BLaER1 (cell line): ENCODE data around the gene SH2D3A.
"Not testable (repeated sequence)": the region's sequence is repeated elsewhere in the genome, so short reads cannot be mapped to it uniquely, and the experiment has no call there.

Experiments
- H3K27ac ChIP-seq: shearing (Covaris generic); formaldehyde crosslinking; 2 replicates; pipeline ENCODE4 v1.8.1; 2022
- H3K27me3 ChIP-seq: shearing (Covaris generic); formaldehyde crosslinking; 2 replicates; pipeline ENCODE4 v1.8.1; 2022
- H3K36me3 ChIP-seq: shearing (Covaris generic); formaldehyde crosslinking; 2 replicates; pipeline ENCODE4 v1.8.1; 2022
- H3K4me1 ChIP-seq: shearing (Covaris generic); formaldehyde crosslinking; 2 replicates; pipeline ENCODE4 v1.8.1; 2022
- H3K4me2 ChIP-seq: shearing (Covaris generic); formaldehyde crosslinking; 2 replicates; pipeline ENCODE4 v1.8.1; 2022
- H3K4me3 ChIP-seq: shearing (Covaris generic); formaldehyde crosslinking; 2 replicates; pipeline ENCODE4 v1.8.1; 2022
- H3K9ac ChIP-seq: shearing (Covaris generic); formaldehyde crosslinking; 2 replicates; pipeline ENCODE4 v1.8.1; 2022
- H3K9me3 ChIP-seq: shearing (Covaris generic); formaldehyde crosslinking; 2 replicates; pipeline ENCODE4 v1.8.1; 2022
- H4K20me1 ChIP-seq: shearing (Covaris generic); formaldehyde crosslinking; 2 replicates; pipeline ENCODE4 v1.8.1; 2022
- Cebpa-rat ChIP-seq: shearing (Covaris generic); IDR thresholded peaks from 2 replicates; pipeline ENCODE4 v1.8.1; 2022

SH2D3A gene

DNA sequence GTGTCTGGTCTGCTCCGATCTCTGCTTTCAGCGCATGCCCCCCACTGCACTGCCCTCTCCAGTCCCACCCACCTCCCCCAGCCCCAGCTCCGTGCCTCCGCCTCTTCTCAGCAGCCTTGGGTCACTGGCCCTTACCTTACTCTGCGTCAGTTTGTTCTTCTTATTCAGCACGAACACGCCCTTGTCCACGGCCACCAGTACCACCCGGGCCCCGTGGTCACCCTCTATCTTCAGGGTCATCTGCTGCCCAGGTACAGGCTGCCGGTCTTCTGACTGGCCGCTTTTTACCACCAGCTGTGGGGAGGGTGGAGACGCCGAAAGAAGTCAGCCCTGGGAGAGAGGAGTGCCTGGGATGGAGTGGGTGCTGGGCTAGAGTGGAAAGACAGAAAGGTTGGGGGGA is 57.7 kb downstream of the SH2D3A start:
- H4K20me1 ChIP-seq = no peaks in the 10 kb centered on the region
- no peaks in the 10 kb centered on the region for H3K36me3 ChIP-seq
- H3K4me1 ChIP-seq = no peaks in the 10 kb centered on the region
- H3K27ac ChIP-seq = no peak overlapping the region
- no peak overlapping the region for H3K4me3 ChIP-seq
- H3K9me3 ChIP-seq = no peaks in the 10 kb centered on the region
- H3K4me2 ChIP-seq = no peak overlapping the region
- peaks cover 49% of the 10 kb centered on the region for H3K27me3 ChIP-seq
- H3K9ac ChIP-seq = no peak overlapping the region
- no peak for TF ChIP-seq Cebpa-rat

DNA sequence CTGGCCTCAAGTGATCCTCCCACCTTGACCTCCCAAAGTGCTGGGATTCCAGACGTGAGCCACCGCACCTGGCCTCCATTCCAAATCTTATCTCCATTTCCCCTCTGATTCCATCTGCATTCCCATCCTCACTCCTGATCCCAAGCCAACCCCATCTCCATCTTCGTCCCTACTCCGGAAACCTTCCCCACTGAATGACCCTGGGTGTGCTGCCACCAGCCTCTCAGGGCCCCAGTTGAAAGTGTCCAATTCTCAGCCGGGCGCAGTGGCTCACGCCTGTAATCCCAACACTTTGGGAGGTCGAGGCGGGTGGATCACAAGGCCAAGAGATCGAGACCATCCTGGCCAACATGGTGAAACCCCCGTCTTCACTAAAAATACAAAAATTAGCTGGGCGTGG is 58.3 kb downstream of the SH2D3A start:
- peaks cover 49% of the 10 kb centered on the region for H3K27me3 ChIP-seq
- H3K4me2 ChIP-seq, H4K20me1 ChIP-seq, H3K27ac ChIP-seq, H3K4me3 ChIP-seq, H3K36me3 ChIP-seq, H3K9me3 ChIP-seq, H3K9ac ChIP-seq, H3K4me1 ChIP-seq: not testable (repeated sequence)

DNA sequence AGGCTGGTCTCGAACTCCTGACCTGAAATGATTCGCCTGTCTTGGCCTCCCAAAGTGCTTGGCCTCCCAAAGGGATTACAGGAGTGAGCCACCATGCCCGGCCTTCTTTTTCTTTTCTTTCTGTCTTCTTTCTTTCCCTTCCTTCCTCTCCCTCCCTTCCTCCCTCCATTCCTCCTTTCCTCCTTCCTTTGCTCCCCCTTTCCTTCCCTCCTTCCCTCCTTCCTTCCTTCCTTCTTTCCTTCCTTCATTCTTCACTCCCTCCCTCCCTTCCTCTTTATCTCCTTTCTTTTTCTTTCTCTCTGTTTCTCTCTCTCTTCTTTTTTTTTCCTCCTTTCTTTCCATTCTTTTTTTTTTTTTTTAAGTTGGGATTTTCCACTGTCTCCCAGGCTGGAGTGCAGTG is 58.9 kb downstream of the SH2D3A start:
- TF ChIP-seq Cebpa-rat = no peak
- Histone ChIP-seq H3K9me3 (no peaks in the 10 kb centered on the region), H3K4me1 (no peaks in the 10 kb centered on the region), H4K20me1 (no peaks in the 10 kb centered on the region), H3K9ac (no peak overlapping the region), H3K4me3 (no peak overlapping the region), H3K27me3 (peaks cover 49% of the 10 kb centered on the region), H3K4me2 (no peak overlapping the region), H3K36me3 (no peaks in the 10 kb centered on the region), H3K27ac (no peak overlapping the region)

DNA sequence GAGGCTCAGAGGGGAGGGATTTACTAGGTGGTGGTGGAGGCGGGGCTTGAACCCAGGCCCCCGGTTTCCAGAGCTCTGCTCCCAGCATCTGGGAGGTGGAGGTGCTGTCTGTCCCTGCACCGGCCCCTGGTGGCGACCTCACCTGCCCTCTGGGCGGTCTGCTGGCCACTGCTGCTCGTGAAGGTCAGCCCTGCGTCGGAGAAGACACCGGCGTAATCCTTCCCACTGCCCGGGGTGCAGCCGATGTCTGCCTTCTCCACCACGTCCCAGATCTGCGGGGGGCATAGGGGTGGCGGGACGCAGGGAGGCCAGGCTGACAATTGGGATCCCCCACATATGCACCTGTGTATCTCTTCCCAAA is 59.6 kb downstream of the SH2D3A start:
- Histone ChIP-seq H3K36me3 (no peaks in the 10 kb centered on the region), H3K27me3 (peaks cover 49% of the 10 kb centered on the region), H3K4me3 (no peak overlapping the region), H3K4me2 (no peak overlapping the region), H4K20me1 (no peaks in the 10 kb centered on the region), H3K4me1 (no peaks in the 10 kb centered on the region), H3K27ac (no peak overlapping the region), H3K9ac (no peak overlapping the region), H3K9me3 (no peaks in the 10 kb centered on the region)
- TF ChIP-seq Cebpa-rat = no peak

DNA sequence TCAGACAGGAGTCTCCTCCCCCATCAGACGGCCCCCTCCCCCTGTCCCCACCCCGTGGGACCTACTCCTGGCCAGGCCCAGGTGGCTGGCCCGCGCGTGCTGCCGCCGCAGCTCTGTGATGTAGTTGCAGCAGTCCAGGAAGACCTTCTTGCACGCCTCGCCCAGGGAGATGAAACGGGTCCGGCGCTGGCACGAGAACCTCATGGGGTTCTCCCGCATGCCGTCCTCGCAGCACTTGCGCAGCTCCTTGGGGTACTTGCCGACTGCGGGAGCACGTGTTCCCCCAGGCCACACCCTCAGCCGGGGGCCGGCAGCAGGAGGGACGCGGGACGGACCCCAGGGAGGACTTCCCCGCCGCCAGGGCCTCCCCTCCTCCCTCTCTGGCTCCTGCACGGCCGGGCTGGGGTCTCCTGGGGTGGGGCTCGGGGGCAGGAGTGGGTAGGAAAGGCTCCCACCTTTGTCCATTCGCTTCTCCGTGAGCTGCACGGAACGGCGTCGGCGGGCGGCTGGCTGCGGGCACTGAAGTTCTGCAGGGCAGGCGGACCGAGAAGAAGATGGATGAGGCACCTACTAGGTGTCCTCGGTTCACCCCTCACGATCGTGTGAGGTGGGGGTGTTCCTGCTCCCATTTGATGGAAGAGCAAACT is 60.1 kb downstream of the SH2D3A start:
- Histone ChIP-seq H3K27me3 (peaks cover 47% of the 10 kb centered on the region), H3K27ac (no peak overlapping the region), H3K9me3 (no peaks in the 10 kb centered on the region), H3K4me3 (no peak overlapping the region), H3K9ac (no peak overlapping the region), H3K4me2 (no peak overlapping the region), H3K4me1 (no peaks in the 10 kb centered on the region), H4K20me1 (no peaks in the 10 kb centered on the region), H3K36me3 (no peaks in the 10 kb centered on the region)
- TF ChIP-seq Cebpa-rat = no peak

DNA sequence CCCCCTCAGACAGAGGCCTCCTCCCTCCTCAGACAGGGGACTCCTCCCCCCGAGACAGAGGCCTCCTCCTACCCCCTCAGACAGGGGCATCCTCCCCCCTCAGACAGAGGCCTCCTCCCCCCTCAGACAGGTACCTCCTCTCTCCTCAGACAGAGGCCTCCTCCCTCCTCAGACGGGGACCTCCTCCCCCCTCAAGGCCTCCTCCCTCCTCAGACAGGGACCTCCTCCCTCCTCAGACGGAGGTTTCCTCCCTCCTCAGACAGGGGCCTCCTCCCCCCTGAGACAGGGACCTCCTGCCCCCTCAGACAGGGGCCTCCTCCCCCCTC is 60.6 kb downstream of the SH2D3A start:
- no peak overlapping the region for H3K4me3 ChIP-seq
- peaks cover 42% of the 10 kb centered on the region for H3K27me3 ChIP-seq
- no peaks in the 10 kb centered on the region for H3K4me1 ChIP-seq
- no peaks in the 10 kb centered on the region for H4K20me1 ChIP-seq
- no peak overlapping the region for H3K27ac ChIP-seq
- H3K4me2 ChIP-seq = no peak overlapping the region
- H3K36me3 ChIP-seq = no peaks in the 10 kb centered on the region
- no peak for TF ChIP-seq Cebpa-rat
- no peak overlapping the region for H3K9ac ChIP-seq
- H3K9me3 ChIP-seq = no peaks in the 10 kb centered on the region

DNA sequence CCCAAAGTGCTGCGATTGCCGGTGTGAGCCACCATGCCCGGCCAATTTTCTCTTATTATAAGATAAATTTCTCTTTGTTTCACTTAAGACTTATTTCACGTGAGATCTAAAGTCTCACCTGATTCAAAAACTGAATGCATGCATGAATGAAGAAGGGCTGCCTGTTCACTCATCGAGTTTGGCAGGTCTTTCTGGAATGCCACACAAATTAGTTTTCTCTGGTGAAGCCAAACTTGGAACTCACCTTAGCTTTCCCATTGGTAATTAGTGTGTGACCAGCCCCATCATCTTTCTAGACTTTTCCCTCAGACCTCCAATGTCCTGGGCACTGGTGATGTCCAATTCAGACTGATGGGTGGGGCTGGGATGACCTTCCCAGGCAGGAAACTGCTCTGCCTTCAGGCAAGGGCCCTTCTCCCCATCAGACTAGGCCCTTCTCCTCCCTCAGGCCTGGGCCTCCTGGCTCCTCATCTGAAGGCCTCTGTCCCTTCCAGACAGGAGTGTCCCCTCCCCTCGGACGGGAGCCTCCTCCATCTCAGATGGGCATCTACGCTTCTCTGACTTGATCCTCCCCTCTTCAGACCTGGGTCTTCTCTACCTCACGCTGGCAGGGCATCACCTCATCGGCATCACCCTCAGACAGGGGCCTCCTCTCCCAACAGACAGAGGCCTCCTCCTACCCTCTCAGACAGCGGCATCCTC is 61.2 kb downstream of the SH2D3A start:
- H3K4me2 ChIP-seq = no peak overlapping the region
- H3K27me3 ChIP-seq = peaks cover 37% of the 10 kb centered on the region
- no peak overlapping the region for H3K27ac ChIP-seq
- no peaks in the 10 kb centered on the region for H3K4me1 ChIP-seq
- H3K36me3 ChIP-seq = no peaks in the 10 kb centered on the region
- H3K9ac ChIP-seq = no peak overlapping the region
- no peak for TF ChIP-seq Cebpa-rat
- H3K4me3 ChIP-seq = no peak overlapping the region
- no peaks in the 10 kb centered on the region for H3K9me3 ChIP-seq
- no peaks in the 10 kb centered on the region for H4K20me1 ChIP-seq
